HEK293T (cell line): ENCODE measurements around the gene HIVEP2.

Source experiments
- CTCF ChIA-PET: fragments of 350-600 bp; formaldehyde crosslinking; extraction: SDS; loops from one replicate; lab custom pipeline; 2021; ENCODE audit warnings: antibody characterized with exemption, inconsistent platforms; lab: Yijun Ruan, JAX
- POLR2A ChIA-PET: fragments of 350-600 bp; formaldehyde crosslinking; extraction: SDS; loops from one replicate; lab custom pipeline; 2020; ENCODE audit warnings: antibody characterized with exemption, inconsistent platforms; lab: Yijun Ruan, JAX
- DNase-seq: peaks from one replicate; pipeline ENCODE4 v3.0.0; 2012; ENCODE audit warnings: mixed read lengths; ENCODE audit errors: extremely low spot score
- ARNT ChIP-seq: fragments of 450-650 bp; IDR thresholded peaks from 2 replicates; pipeline ENCODE4 v1.6.1; 2017; ENCODE audit warnings: mild to moderate bottlenecking
- BHLHE40 ChIP-seq: fragments of 450-650 bp; IDR thresholded peaks from 2 replicates; pipeline ENCODE4 v1.6.1; 2016; ENCODE audit warnings: mild to moderate bottlenecking, moderate library complexity, borderline replicate concordance
- CTBP1 ChIP-seq: fragments of 450-650 bp; IDR thresholded peaks from 2 replicates; pipeline ENCODE4 v1.6.1; 2016; ENCODE audit warnings: borderline replicate concordance
- ELF4 ChIP-seq: fragments of 450-650 bp; IDR thresholded peaks from 2 replicates; pipeline ENCODE4 v1.6.1; 2017; ENCODE audit warnings: antibody characterized with exemption
- FOXA1 ChIP-seq: fragments of 450-650 bp; IDR thresholded peaks from 2 replicates; pipeline ENCODE4 v1.6.1; 2016; ENCODE audit warnings: mild to moderate bottlenecking
- FOXK2 ChIP-seq: fragments of 450-650 bp; IDR thresholded peaks from 2 replicates; pipeline ENCODE4 v1.6.1; 2016; ENCODE audit warnings: mild to moderate bottlenecking
- FOXM1 ChIP-seq: fragments of 450-650 bp; IDR thresholded peaks from 2 replicates; pipeline ENCODE4 v1.6.1; 2017; ENCODE audit warnings: mild to moderate bottlenecking, borderline replicate concordance
- HDGF ChIP-seq: fragments of 450-650 bp; IDR thresholded peaks from 2 replicates; pipeline ENCODE4 v1.6.1; 2017; ENCODE audit warnings: antibody characterized with exemption, borderline replicate concordance
- L3MBTL2 ChIP-seq: fragments of 450-650 bp; conservative IDR thresholded peaks from 2 replicates; pipeline ENCODE4 v1.6.1; 2016; ENCODE audit warnings: mild to moderate bottlenecking
- LEF1 ChIP-seq: fragments of 450-650 bp; IDR thresholded peaks from 2 replicates; pipeline ENCODE4 v1.6.1; 2017; ENCODE audit warnings: mild to moderate bottlenecking, borderline replicate concordance
- NFRKB ChIP-seq: fragments of 450-650 bp; IDR thresholded peaks from 2 replicates; pipeline ENCODE4 v1.6.1; 2016; ENCODE audit warnings: mild to moderate bottlenecking, moderate library complexity
- SP1 ChIP-seq: fragments of 450-650 bp; IDR thresholded peaks from 2 replicates; pipeline ENCODE4 v1.6.1; 2017
- SUZ12 ChIP-seq: fragments of 450-650 bp; IDR thresholded peaks from 2 replicates; pipeline ENCODE4 v1.6.1; 2016; ENCODE audit warnings: mild to moderate bottlenecking
- TARDBP ChIP-seq: fragments of 450-650 bp; IDR thresholded peaks from 2 replicates; pipeline ENCODE4 v1.6.1; 2016
- ZNF384 ChIP-seq: fragments of 450-650 bp; IDR thresholded peaks from 2 replicates; pipeline ENCODE4 v1.6.1; 2016
- TF ChIP-seq, protein P1 (sequence below): fragments of 450-650 bp; IDR thresholded peaks from 2 replicates; pipeline ENCODE4 v1.6.1; 2016

HIVEP2 gene

DNA sequence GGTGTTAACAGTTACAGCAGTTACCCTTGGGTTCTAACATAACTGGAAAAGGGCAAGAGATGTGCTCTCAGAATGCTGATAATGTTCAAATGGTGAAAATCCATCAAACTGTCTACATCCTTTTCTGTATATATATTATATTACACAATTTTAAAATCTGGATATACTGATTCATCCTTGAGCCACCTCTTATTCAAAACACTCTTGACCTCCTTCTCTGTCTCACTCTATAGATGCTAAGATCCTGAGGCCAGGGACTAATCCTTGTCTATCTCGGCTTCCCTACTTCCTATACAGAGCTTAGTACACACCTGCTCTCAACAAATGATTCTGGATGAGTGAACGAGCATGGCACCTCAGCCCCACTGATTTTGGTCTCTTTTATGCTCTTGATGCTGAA, 47.3 kb downstream of the HIVEP2 start:
- ChIA-PET POLR2A (no interaction called here), CTCF (interaction anchor here (0.6 kb wide), 1 partner anchor 51 kb away, joined by 3 read pairs; no protein-coding TSS in a partner anchor)
- TF ChIP-seq ARNT (no peak), FOXK2 (no peak), HDGF (no peak), FOXA1 (no peak), SUZ12 (no peak), ELF4 (no peak), NFRKB (no peak), TARDBP (no peak), BHLHE40 (no peak), LEF1 (no peak), L3MBTL2 (no peak), FOXM1 (no peak), ZNF384 (no peak), CTBP1 (no peak), SP1 (no peak)
- TF ChIP-seq, protein P1, sequence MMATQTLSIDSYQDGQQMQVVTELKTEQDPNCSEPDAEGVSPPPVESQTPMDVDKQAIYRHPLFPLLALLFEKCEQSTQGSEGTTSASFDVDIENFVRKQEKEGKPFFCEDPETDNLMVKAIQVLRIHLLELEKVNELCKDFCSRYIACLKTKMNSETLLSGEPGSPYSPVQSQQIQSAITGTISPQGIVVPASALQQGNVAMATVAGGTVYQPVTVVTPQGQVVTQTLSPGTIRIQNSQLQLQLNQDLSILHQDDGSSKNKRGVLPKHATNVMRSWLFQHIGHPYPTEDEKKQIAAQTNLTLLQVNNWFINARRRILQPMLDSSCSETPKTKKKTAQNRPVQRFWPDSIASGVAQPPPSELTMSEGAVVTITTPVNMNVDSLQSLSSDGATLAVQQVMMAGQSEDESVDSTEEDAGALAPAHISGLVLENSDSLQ, result no peak
- no peak for DNase-seq

DNA sequence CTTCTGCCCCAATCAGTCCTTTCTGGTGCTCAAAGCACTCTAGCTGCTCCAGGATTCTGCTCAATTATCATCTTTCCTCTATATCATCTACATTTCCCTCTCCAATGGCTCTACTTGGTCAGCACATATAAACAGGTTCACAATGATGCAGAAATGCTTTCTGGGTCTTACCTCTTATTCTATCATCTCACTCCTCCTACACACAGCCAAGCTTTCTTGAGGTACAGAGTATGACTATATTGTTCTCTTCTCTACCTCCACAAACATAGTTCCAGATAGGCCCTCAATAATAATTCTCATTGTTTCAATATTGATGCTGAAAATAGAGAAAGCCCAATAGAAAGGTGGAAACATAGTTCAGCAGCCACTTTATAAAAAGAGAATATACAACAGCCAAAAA, 48.2 kb downstream of the HIVEP2 start:
- no peak for DNase-seq
- ChIA-PET CTCF (no interaction called here), POLR2A (no interaction called here)
- TF ChIP-seq, protein P1, result no peak
- no peak for TF ChIP-seq SUZ12
- no peak for TF ChIP-seq LEF1
- TF ChIP-seq HDGF, result no peak
- TF ChIP-seq SP1, result no peak
- no peak for TF ChIP-seq FOXK2
- no peak for TF ChIP-seq CTBP1
- TF ChIP-seq ELF4, result no peak
- no peak for TF ChIP-seq FOXM1
- TF ChIP-seq ARNT, result no peak
- TF ChIP-seq BHLHE40, result no peak
- TF ChIP-seq FOXA1, result no peak
- no peak for TF ChIP-seq L3MBTL2
- no peak for TF ChIP-seq NFRKB
- no peak for TF ChIP-seq TARDBP
- TF ChIP-seq ZNF384, result no peak

DNA sequence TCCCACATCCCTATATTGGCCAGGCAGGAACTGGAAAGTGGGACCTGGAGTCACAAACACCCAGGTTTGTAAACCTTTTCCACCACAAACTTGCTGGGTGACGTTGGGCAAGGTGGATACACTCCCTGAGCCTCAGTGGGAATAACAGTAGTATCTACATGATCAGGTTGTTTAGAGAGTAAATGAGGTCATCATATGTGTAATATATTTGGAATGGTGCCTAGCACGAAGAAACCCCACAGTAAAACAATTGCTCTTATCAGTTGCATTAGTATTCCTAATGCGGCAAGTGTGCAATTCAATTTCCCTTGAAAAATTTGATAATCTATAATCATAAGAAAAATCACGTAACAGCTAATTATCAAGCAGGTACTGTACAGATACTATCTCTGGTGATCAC, 51.9 kb downstream of the HIVEP2 start:
- TF ChIP-seq CTBP1 (no peak), SUZ12 (no peak), LEF1 (no peak), HDGF (no peak), BHLHE40 (no peak), ELF4 (no peak), FOXM1 (no peak), SP1 (no peak), FOXK2 (no peak), ARNT (no peak), TARDBP (no peak), FOXA1 (no peak), NFRKB (no peak)
- TF ChIP-seq, protein P1, result no peak
- DNase-seq, result no peak
- ChIA-PET POLR2A (no interaction called here), CTCF (interaction anchor here (0.5 to 1.1 kb wide), 2 partner anchors 10 to 12 kb away, joined by 3 read pairs; no protein-coding TSS in a partner anchor)

DNA sequence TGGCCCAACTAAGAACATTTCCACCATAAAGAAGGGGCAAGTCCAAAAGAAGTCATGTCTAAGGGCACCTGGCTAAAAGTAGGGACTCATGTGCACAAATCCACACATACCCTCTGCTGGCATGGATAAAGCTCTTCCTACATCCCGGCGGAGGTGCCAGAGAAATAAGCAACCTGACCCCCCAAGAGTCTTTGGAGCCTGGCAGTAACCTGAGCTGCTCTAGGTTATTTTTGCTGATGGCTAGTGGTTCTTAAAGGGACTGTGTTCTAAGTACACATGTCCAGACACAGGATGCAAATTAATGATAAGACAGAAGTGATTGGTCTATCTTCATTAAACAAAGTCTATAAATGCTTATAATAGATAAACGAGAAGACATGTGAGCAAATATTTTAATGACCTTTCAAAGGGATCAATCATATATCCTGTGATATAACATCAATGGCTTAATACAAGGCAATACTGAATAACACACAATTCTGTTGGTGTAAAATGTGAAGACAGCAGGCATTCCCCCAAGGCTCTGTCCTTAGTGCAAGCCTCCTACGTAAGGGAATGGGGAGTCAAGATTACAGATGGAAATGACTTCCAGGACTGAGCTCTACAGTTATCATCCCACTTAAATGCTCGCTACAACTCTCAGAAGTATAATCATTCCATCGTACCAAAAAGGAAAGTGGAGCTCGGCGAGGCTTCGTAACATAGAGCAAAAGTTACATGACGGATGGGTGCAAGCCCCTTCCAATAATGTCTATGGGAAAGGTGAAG, 52.5 kb downstream of the HIVEP2 start:
- TF ChIP-seq BHLHE40 (no peak), TARDBP (no peak), ARNT (no peak), HDGF (no peak), ELF4 (no peak), SUZ12 (no peak), NFRKB (no peak), SP1 (no peak), FOXA1 (no peak), LEF1 (no peak), L3MBTL2 (no peak), FOXK2 (no peak), FOXM1 (no peak), CTBP1 (no peak), ZNF384 (no peak)
- POLR2A ChIA-PET, result interaction anchor here (1.0 kb wide), 1 partner anchor 8 kb away, joined by 3 read pairs; no protein-coding TSS in a partner anchor
- no peak for DNase-seq
- CTCF ChIA-PET, result interaction anchor here (0.5 to 1.1 kb wide), 3 partner anchors 9 to 536 kb away, joined by 3 read pairs; no protein-coding TSS in a partner anchor

DNA sequence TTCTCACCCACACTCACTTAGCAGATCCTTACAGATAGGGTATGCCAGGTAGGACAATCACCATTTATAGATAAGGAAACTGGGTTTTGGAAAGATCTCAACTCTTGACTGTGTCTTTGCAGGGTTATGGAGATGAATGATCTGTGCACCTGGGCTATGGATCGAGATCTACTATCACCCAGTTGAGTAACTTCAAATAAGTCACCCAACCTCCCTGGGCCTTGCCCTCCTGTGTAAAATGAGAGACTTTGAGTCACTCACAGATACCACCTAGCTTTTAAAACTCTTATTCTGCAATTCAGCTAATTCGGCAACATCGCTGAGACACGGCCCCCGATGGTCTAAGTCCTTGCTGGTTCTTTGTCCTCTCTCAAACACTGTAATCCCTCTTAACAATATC, 53.5 kb downstream of the HIVEP2 start:
- ChIA-PET POLR2A (no interaction called here), CTCF (no interaction called here)
- no peak for TF ChIP-seq FOXA1
- TF ChIP-seq ZNF384, result no peak
- TF ChIP-seq ELF4, result no peak
- no peak for TF ChIP-seq FOXK2
- TF ChIP-seq BHLHE40, result no peak
- TF ChIP-seq L3MBTL2, result no peak
- no peak for TF ChIP-seq SP1
- TF ChIP-seq LEF1, result no peak
- TF ChIP-seq FOXM1, result no peak
- TF ChIP-seq, protein P1, result no peak
- no peak for TF ChIP-seq SUZ12
- TF ChIP-seq TARDBP, result no peak
- TF ChIP-seq ARNT, result no peak
- no peak for TF ChIP-seq CTBP1
- no peak for TF ChIP-seq HDGF
- DNase-seq, result no peak
